NCI-H345 (cell line): Measurements from ENCODE around the gene AP4S1.
"Not testable (repeated sequence)": the region's sequence is repeated elsewhere in the genome, so short reads cannot be mapped to it uniquely, and the experiment has no call there.

Source experiments
- DNase-seq: peaks from one replicate; lab custom pipeline; 2025; lab: John Stamatoyannopoulos, UW

Gene AP4S1

DNA sequence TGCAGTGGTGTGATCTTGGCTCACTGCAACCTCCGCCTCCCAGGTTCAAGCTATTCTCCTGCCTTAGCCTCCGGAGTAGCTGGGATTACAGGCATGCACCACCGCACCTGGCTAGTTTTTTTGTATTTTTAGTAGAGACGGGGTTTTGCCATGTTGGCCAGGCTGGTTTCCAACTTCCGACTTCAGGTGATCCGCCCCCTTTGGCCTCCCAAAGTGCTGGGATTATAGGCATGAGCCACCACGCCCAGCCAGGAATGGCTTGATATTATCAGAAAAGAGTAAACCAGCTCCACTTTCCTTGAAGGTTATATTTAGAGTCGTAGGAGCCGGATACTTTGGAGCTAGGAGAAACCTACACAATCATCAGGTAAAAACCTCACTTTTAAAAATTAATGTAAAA, 61.0 kb downstream of the AP4S1 start:
- not testable (repeated sequence) for DNase-seq

DNA sequence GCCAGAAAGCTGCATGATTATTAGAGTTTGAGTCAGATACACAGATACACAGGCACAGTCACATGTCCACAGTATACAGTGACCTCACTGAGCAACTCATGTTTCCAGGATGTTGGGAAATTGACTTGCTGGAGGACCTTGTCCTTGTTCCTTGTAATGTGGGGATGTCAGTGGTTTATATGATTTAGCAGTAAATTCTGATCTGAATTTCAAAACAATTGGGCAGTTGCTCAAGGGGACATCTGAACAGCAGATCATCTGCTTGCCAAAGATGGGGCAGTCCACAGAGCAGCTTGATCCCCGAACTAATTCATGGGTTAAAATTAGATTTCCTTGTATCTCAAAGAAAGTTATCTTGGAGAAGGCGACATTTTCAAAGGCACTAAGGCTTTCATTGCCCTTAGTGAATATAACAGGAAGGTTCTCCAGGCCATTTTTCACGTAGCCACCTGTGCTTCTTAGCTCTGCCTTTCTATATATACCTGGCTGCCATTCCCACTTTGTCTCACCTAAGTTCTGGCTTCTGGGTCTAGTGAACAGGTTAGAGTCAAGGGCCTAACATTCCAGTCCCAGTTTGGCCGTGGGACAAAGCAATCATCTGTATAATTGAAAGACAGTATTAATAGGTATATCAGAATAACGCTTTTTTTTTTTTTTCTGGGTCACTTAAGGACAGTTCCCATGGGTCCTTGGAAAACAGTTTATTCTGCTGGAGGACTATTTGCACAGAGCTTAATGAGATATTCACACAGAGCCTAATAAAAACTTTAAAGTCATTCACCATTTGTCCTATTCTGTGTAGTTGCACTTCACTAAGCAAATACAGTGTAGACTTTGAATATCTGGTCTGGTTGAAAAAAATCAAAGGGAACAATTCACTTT, 65.7 kb downstream of the AP4S1 start:
- no peak for DNase-seq

GRCh38 chr14:31092160-31092708, 66.8 kb downstream of the AP4S1 start:
- DNase-seq = no peak

- DNase-seq = not testable (repeated sequence)
Observed at GRCh38 chr14:31093884-31094839, 68.7 kb downstream of the AP4S1 start.

GRCh38 chr14:31095817-31096216, 70.4 kb downstream of the AP4S1 start:
- DNase-seq = not testable (repeated sequence)

DNA sequence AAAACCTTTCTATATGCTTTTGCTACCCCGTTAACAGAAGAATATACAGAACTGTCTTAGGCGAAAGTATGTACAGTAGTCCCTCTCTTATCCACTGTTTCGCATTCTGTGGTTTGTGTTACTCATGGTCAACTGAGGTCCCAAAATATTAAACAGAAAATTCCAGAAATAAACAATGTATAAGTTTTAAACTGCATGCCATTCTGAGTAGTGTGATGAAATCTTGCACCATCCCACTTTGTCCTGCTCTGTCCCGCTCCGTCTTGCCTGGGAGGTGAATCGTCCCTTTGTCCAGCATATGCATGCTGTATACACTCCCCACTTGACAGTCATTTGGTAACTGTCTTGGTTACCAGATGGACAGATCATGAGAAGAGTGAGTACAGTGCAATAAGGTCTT, 70.8 kb downstream of the AP4S1 start:
- no peak for DNase-seq

- DNase-seq = no peak
Observed at GRCh38 chr14:31097081-31097480, 71.6 kb downstream of the AP4S1 start.

GRCh38 chr14:31106768-31107167, 81.3 kb downstream of the AP4S1 start:
- DNase-seq = no peak

- DNase-seq = no peak
Observed at GRCh38 chr14:31109257-31109656, 83.8 kb downstream of the AP4S1 start.

- DNase-seq = no peak
Observed at GRCh38 chr14:31110872-31111271, 85.4 kb downstream of the AP4S1 start.

GRCh38 chr14:31113794-31114193, 88.3 kb downstream of the AP4S1 start:
- DNase-seq = no peak

DNA sequence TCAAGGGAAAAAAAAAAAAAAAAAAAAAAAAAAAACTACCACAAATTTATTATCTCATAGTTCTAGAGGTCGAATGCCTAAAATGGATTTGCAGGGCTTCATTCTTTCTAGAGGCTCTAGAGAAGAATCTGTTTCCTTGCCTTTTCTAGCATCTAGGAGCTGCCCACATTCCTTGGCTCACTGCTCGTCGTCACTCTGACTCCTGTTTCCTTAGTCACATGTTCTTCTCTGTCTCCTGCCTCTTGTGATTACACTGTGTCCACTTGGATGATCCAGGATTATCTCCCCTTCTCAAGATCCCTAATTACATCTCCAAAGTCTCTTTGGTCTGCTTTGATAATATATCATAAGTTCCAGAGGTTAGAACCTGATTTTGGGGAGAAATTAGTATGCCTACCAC, 93.4 kb downstream of the AP4S1 start:
- DNase-seq = no peak

- DNase-seq = no peak
Observed at GRCh38 chr14:31122098-31122611, 96.7 kb downstream of the AP4S1 start.

- DNase-seq = no peak
Observed at GRCh38 chr14:31122921-31123320, 97.5 kb downstream of the AP4S1 start.

DNA sequence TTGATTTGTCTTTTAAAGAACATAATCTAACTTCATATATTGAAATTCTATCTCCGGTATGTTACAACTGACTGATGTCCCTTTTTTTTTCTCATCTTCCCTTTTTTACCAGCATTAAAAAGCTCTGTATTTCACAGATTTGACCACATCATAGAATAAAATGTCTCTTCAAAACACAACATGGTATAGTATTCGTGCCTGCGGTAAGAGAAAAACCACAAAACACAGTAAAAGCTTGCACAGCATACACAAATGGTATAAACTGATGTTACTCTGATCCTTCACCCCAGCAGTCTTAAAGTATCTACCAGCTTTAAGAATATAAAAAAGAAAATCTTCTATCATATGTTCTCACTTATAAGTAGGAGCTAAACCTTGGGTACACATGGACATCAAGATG, 98.7 kb downstream of the AP4S1 start:
- no peak for DNase-seq

DNA sequence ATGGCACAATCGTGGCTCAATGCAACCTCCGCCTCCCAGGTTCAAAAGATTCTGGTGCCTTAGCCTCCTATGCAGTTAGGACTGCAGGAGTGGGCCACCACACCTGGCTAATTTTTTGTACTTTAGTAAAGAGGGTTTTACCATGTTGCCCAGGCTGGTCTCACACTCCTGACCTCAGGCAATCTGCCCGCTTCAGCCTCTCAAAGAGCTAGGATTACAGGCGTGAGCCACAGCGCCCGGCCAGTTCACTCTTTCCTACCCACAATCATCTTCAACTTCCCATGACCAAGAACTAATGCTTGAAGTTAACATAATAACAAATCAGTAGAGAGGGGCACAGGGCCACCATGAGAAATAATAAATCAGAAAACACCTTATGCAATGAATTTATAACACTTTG, 99.8 kb downstream of the AP4S1 start:
- no peak for DNase-seq

DNA sequence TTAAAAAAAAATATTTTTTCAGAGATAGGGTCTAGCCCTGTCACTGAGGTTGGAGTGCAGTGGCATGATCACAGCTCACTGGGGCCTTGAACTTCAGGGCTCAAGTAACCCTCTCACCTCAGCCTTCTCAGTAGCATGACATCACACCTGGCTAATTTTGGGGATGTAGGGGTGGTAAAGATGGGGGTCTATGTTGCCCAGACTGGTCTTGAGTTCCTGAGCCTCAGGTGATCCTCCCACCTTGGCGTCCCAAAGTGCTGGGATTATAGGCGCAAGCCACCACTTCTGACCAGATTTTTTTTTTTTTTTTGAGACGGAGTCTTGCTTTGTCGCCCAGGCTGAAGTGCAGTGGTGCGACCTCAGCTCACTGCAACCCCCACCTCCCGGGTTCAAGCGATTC, 101.2 kb downstream of the AP4S1 start:
- no peak for DNase-seq

- DNase-seq = no peak
Observed at GRCh38 chr14:31127690-31128089, 102.2 kb downstream of the AP4S1 start.

DNA sequence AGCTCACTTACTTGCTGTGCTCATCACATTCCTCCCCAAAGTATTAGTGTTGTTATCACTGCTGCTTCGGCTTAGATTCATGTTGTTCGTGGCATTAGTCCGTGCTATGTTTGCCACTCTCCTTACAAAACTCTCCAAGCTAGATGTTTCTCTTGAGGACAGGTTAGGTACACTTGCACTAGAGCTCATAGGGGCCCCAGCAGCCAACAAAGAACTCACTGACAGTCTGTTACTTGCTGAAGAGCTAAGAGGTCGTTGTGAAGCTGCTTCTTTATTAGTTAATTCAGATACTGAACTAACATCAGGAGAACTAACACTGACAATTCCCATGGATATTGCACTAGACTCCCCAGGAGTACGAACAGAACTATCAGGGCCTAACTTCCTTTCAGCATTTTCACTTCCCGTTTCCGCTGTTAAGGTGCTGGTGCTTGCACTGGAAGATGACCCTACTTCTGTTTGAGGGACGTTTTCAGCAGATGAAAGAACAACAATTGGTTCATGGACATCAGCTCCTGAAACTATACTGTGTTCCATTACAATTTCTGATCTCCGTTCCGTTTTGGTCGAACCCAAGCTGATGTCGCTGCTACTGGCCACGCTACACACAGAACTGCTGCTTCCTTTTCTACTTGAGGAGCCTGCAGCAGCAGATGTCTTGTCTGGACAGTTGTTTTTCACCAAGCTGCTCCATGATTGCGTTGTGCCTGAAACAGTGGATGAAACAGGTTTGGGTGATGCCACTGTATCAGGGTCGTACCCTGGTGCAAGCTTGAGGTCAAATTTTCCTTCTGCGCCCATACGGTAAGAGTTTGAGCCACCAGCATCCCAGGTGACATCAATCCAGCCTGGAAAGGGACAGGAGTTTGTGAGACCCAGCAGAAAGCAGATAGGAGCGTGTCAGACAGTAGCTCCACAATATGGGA, 103.4 kb downstream of the AP4S1 start:
- DNase-seq = no peak

DNA sequence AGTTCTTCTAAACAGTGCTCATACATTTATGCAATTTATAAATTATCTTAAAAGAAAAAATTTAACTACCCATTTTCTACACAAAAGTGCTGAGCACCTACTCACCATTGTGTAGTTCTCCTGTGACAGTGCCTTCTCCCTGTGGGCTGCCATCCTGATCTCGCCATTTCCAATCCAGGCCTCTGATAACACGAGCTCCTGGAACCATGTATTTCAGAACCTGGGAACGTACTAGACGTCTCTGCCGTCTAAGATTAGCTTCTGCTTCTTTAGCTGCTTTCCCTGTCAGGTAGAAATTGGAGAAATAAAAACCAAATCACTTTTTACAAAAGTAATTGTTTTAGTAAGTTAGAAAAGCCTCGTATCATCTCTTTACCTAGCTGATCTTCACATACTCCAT, 107.7 kb downstream of the AP4S1 start:
- DNase-seq = no peak

DNA sequence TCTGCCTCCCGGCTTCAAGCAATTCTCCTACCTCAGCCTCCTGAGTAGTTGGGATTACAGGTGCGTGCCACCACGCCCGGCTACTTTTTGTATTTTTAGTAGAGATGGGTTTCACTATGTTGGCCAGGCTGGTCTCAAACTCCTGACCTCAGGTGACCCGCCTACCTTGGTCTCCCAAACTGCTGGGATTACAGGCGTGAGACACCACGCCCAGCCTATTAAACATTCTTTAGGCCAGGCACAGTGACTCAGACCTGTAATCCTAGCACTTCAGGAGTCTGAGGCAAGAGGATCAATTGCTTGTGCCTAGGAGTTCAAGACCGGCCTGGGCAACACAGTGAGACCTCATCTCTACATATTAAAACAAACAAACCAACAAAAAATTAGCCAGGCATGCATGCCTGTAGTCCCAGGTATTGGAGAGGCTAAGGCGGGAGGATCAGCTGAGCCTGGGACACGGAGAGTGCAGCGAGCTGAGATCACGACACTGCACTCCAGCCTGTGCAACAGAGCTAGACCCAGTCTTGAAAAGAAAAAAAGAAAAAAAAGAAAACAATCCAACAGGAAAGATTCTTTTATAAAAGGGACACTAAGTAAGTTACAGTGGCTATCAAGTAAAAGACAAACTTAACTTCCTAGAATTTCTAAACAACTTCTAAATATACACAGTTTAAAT, 111.9 kb downstream of the AP4S1 start:
- DNase-seq = no peak
